Panc1 (cell line): ENCODE results near the gene ARHGAP11A. TPM values are rescaled to one million over a fixed set of nuclear protein-coding genes. Genes with fewer than 3 reads are reported as not detected.

ENCODE experiments used
- ATAC-seq: fragments of 200-7000 bp; cut with Tn5 transposase; 2 replicates; pipeline ENCODE4 v1.9.1; 2020; ENCODE audit warnings: mild to moderate bottlenecking, moderate library complexity
- BruUV-seq: library from RNA; stranded (reverse); fragments of 400-500 nt; replicated peaks from 2 replicates; lab custom pipeline; 2021; lab: Mats Ljungman, UMichigan
- CTCF ChIA-PET: fragments of 300-600 bp; sonication (Branson Sonifier 250); formaldehyde crosslinking; loops from one replicate; lab custom pipeline; 2022; ENCODE audit warnings: antibody characterized with exemption; lab: Charles Lee
- POLR2A ChIA-PET: fragments of 300-600 bp; sonication (Branson Sonifier 250); formaldehyde crosslinking; loops from one replicate; lab custom pipeline; 2022; ENCODE audit warnings: antibody characterized with exemption; lab: Charles Lee
- DNase-seq: peaks from one replicate; pipeline ENCODE4 v3.0.0-alpha.2; 2010; ENCODE audit warnings: low read depth, low spot score
- H3K27ac ChIP-seq: 2 replicates; pipeline ENCODE4 v1.5.1; 2011; ENCODE audit warnings: mild to moderate bottlenecking, low read length, inconsistent platforms
- H3K27me3 ChIP-seq: fragments of 200-500 bp; sonication (Bioruptor generic); 2 replicates; pipeline ENCODE4 v1.6.0; 2014; ENCODE audit warnings: low read length, inconsistent platforms; ENCODE audit not compliant: control insufficient read depth, insufficient read depth
- H3K36me3 ChIP-seq: fragments of 200-500 bp; sonication (Bioruptor generic); 2 replicates; pipeline ENCODE4 v1.5.1; 2014; ENCODE audit warnings: inconsistent platforms, mild to moderate bottlenecking, low read length, moderate library complexity; ENCODE audit not compliant: control insufficient read depth, insufficient read depth
- H3K4me1 ChIP-seq: 2 replicates; pipeline ENCODE4 v1.5.1; 2011; ENCODE audit warnings: inconsistent platforms, mild to moderate bottlenecking, low read length, moderate library complexity; ENCODE audit not compliant: control insufficient read depth, insufficient read depth
- H3K4me3 ChIP-seq, 2 experiments: 2 replicates each; pipeline ENCODE4 v1.5.1; 2011 to 2012; ENCODE audit warnings: low read depth in 2 of 2, low read length in 2 of 2, mild to moderate bottlenecking in 2 of 2, inconsistent platforms in 1 of 2, moderate library complexity in 1 of 2
- H3K9me3 ChIP-seq: fragments of 200-500 bp; sonication (Bioruptor generic); 2 replicates; pipeline ENCODE4 v1.5.1; 2014; ENCODE audit warnings: low read depth, mild to moderate bottlenecking, inconsistent platforms, low read length, moderate library complexity; ENCODE audit not compliant: control insufficient read depth, insufficient read depth
- POLR2AphosphoS5 ChIP-seq: IDR thresholded peaks from 2 replicates; pipeline ENCODE4 v1.6.1; 2012; ENCODE audit warnings: mild to moderate bottlenecking, low read depth, low read length, moderate library complexity
- SIN3A ChIP-seq: IDR thresholded peaks from 2 replicates; pipeline ENCODE4 v1.6.1; 2012; ENCODE audit warnings: low read depth, mild to moderate bottlenecking, low read length, moderate library complexity, borderline replicate concordance; ENCODE audit not compliant: insufficient read depth
- TCF7L2 ChIP-seq: IDR thresholded peaks from 2 replicates; pipeline ENCODE4 v1.6.1; 2011; ENCODE audit warnings: mild to moderate bottlenecking, low read depth, low read length, inconsistent platforms
- in situ Hi-C: cut with HindIII; loops from 2 replicates; pipeline ENCODE4 v1.10.0; 2016; ENCODE audit warnings: low sequenced_read_pairs, low pct_unique_long_range_greater_than_20kb
- intact Hi-C: fragments of 100-400 bp; cut with micrococcal nuclease; formaldehyde crosslinking; loops from one replicate; pipeline ENCODE4 v1.10.0; 2022; ENCODE audit not compliant: unreplicated experiment
- total RNA-seq: library from RNA; stranded (reverse); gene quantifications from one replicate; pipeline ENCODE4 v1.2.1, GENCODE V29; 2021; ENCODE audit not compliant: unreplicated experiment
- TF ChIP-seq, protein P1 (sequence below), 2 experiments: IDR thresholded peaks; 2 replicates each; pipeline ENCODE4 v1.6.1; 2011 to 2012; ENCODE audit warnings: low read depth in 2 of 2, control low read depth in 1 of 2, low read length in 1 of 2, mild to moderate bottlenecking in 1 of 2, moderate library complexity in 1 of 2; ENCODE audit not compliant: insufficient read depth in 1 of 2
- TF ChIP-seq, protein P2 (sequence below): fragments of 450-650 bp; IDR thresholded peaks from 2 replicates; pipeline ENCODE4 v1.5.1; 2017; ENCODE audit warnings: mild to moderate bottlenecking

The ARHGAP11A gene
- total RNA-seq, 1 experiment from 2014 or later: 124 TPM

DNA sequence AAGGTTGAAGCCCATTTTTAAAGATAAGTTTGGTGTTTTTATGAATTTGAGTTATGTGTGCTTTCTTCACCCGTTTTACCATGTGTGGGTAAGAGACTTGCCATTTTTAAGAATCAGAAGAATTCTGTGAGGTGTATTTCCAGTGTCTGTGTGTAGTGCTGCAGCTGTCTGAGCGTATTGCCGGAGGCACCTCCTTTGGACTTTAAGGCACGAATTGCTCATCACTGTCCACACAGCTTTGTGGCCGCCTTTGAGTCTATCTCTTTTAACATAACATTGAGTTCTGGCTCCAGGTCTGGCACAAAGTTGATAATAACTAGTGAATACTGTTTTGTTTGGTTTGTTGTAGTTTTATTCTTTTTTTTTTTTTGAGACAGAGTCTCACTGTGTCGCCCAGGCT, 52.0 kb downstream of the ARHGAP11A start:
- TF ChIP-seq, protein P1, sequence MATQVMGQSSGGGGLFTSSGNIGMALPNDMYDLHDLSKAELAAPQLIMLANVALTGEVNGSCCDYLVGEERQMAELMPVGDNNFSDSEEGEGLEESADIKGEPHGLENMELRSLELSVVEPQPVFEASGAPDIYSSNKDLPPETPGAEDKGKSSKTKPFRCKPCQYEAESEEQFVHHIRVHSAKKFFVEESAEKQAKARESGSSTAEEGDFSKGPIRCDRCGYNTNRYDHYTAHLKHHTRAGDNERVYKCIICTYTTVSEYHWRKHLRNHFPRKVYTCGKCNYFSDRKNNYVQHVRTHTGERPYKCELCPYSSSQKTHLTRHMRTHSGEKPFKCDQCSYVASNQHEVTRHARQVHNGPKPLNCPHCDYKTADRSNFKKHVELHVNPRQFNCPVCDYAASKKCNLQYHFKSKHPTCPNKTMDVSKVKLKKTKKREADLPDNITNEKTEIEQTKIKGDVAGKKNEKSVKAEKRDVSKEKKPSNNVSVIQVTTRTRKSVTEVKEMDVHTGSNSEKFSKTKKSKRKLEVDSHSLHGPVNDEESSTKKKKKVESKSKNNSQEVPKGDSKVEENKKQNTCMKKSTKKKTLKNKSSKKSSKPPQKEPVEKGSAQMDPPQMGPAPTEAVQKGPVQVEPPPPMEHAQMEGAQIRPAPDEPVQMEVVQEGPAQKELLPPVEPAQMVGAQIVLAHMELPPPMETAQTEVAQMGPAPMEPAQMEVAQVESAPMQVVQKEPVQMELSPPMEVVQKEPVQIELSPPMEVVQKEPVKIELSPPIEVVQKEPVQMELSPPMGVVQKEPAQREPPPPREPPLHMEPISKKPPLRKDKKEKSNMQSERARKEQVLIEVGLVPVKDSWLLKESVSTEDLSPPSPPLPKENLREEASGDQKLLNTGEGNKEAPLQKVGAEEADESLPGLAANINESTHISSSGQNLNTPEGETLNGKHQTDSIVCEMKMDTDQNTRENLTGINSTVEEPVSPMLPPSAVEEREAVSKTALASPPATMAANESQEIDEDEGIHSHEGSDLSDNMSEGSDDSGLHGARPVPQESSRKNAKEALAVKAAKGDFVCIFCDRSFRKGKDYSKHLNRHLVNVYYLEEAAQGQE (IDR thresholded peaks at IDR 0.05; ENCODE audit: insufficient read depth in 1 of 2, low read depth in 2 of 2, low read length in 1 of 2): no peak
- TF ChIP-seq, protein P2, sequence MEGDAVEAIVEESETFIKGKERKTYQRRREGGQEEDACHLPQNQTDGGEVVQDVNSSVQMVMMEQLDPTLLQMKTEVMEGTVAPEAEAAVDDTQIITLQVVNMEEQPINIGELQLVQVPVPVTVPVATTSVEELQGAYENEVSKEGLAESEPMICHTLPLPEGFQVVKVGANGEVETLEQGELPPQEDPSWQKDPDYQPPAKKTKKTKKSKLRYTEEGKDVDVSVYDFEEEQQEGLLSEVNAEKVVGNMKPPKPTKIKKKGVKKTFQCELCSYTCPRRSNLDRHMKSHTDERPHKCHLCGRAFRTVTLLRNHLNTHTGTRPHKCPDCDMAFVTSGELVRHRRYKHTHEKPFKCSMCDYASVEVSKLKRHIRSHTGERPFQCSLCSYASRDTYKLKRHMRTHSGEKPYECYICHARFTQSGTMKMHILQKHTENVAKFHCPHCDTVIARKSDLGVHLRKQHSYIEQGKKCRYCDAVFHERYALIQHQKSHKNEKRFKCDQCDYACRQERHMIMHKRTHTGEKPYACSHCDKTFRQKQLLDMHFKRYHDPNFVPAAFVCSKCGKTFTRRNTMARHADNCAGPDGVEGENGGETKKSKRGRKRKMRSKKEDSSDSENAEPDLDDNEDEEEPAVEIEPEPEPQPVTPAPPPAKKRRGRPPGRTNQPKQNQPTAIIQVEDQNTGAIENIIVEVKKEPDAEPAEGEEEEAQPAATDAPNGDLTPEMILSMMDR: no peak
- TF ChIP-seq TCF7L2 (no peak), POLR2AphosphoS5 (no peak)
- intact Hi-C loops (loop anchor here (10.0 kb wide), 1 partner anchor 287 kb away; no protein-coding TSS in a partner anchor), in situ Hi-C loops (no loop called here)
- Histone ChIP-seq H3K9me3 (no peaks in the 10 kb centered on the region), H3K27me3 (no peaks in the 10 kb centered on the region), H3K4me3 (no peak overlapping the region), H3K36me3 (no peaks in the 10 kb centered on the region), H3K27ac (no peak overlapping the region), H3K4me1 (no peaks in the 10 kb centered on the region)
- ChIA-PET POLR2A (no interaction called here), CTCF (no interaction called here)
- BruUV-seq: no TSS peak
- ATAC-seq (no peak), DNase-seq (no peak)

DNA sequence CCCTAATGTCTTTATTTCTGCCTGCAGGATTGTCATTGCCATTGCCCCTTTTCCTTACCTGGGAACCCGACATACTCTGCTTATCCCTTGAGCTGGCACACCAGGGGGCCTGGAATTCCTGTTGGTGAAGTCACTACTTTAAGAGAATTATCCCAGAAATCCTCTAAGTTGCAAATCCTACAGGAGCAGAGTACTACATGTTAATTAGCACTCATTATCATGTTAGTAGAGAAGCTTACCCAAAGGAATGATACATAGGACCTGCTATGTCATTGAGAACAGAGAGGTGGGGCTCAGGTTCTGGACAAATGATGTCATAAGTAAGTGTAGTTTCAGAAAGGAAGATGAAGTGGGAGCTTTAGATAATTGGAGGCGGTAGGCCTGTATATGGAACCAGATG, 53.6 kb downstream of the ARHGAP11A start:
- no peak for ATAC-seq
- intact Hi-C loops: loop anchor here (10.0 kb wide), 1 partner anchor 286 kb away; no protein-coding TSS in a partner anchor
- Histone ChIP-seq H3K9me3 (no peaks in the 10 kb centered on the region), H3K4me3 (no peak overlapping the region), H3K27me3 (no peaks in the 10 kb centered on the region), H3K27ac (no peak overlapping the region), H3K4me1 (no peaks in the 10 kb centered on the region), H3K36me3 (no peaks in the 10 kb centered on the region)
- no TSS peak for BruUV-seq
- in situ Hi-C loops: no loop called here
- CTCF ChIA-PET: no interaction called here
- TF ChIP-seq, protein P2: no peak
- TF ChIP-seq, protein P1 (IDR thresholded peaks at IDR 0.05; ENCODE audit: insufficient read depth in 1 of 2, low read depth in 2 of 2, low read length in 1 of 2): no peak
- TF ChIP-seq SIN3A: no peak
- POLR2A ChIA-PET: interaction anchor here (0.6 kb wide), 1 partner anchor 27 kb away, joined by 3 read pairs; the partner anchor contains the start of gene SCG5
- no peak for DNase-seq
